Upper lobe of left lung (tissue), 4 donors: ENCODE measurements around the gene TP53I11.

Source experiments
- POLR2A ChIP-seq, 4 donors: fragments of 450-650 bp; IDR thresholded peaks; one replicate each; pipeline ENCODE4 v1.5.1; 2016 to 2017; ENCODE audit warnings: antibody characterized with exemption in 4 of 4, mild to moderate bottlenecking in 2 of 4
- POLR2AphosphoS5 ChIP-seq, 2 donors: sonication (generic); formaldehyde crosslinking; IDR thresholded peaks; one replicate each; pipeline ENCODE4 v1.5.1; 2017; ENCODE audit warnings: antibody characterized with exemption in 2 of 2

DNA sequence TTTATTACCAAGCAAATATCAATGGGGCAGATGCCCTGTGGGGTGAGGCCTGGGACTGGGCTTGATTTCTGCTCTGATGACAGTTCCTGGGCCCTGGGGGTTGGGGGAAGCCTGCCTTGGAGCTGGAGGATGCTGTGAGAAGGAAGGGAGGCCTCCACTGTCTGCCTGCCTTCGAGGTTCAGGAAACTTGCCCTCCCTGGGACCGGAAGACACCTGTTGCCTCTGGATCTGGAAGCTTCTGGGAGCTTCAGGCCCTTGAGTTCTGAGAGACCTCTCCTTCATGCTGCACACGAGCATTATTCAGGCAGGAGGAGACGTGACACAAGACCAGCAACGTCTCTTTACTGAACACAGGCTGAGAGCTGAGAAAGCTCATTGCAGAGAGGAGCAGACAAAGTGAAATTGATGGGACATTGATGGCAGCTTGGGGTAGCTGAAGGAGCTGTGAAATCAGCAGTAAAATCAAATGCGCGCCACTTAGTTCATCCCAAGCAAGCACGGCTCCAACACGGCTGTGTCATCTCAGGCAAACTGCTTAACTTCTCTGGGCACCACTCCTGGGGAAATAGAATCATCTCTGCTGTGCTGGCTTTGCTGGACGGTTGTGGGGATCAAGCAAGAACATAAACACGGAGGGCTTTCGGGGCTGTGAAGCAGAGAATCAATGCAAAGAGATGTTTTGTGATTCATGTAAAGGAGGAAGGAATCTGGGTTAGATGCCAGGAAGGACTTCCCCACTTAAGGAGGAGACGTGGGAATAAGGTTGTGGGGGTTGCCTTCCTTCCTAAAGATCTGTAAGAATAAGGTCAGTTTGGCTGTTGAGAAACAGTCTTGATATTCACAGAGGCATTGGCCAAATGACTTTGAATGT, 64.5 kb downstream of the TP53I11 start:
- TF ChIP-seq POLR2A (IDR thresholded peaks at IDR 0.05) = no peak
- no peak for TF ChIP-seq POLR2AphosphoS5 (IDR thresholded peaks at IDR 0.05)
